WTC11 (cell line): ENCODE data around the gene TNIK.

ENCODE experiments used
- CTCF ChIP-seq: fragments of 200-600 bp; IDR thresholded peaks from 2 replicates; pipeline ENCODE4 v1.8.0; 2022; ENCODE audit warnings: antibody characterized with exemption
- ELF4 ChIP-seq: sonication (generic); formaldehyde crosslinking; IDR thresholded peaks from 2 replicates; pipeline ENCODE4 v1.8.1; 2022; ENCODE audit warnings: low read depth, mild to moderate bottlenecking, moderate library complexity, missing genetic modification reagents
- JUN ChIP-seq: sonication (generic); formaldehyde crosslinking; IDR thresholded peaks from 2 replicates; pipeline ENCODE4 v1.8.0; 2023; ENCODE audit warnings: mild to moderate bottlenecking, missing genetic modification reagents
- MAX ChIP-seq: sonication (generic); formaldehyde crosslinking; IDR thresholded peaks from 2 replicates; pipeline ENCODE4 v1.8.0; 2022; ENCODE audit warnings: mild to moderate bottlenecking, missing genetic modification reagents
- NR1H2 ChIP-seq: sonication (generic); formaldehyde crosslinking; IDR thresholded peaks from 2 replicates; pipeline ENCODE4 v1.9.0; 2021; ENCODE audit warnings: mild to moderate bottlenecking, moderate library complexity, missing genetic modification reagents
- ZMAT4 ChIP-seq: fragments of 250-450 bp; sonication (Bioruptor Pico); IDR thresholded peaks from 2 replicates; pipeline ENCODE4 v1.9.0; 2021; ENCODE audit warnings: mild to moderate bottlenecking

GRCh38 chr3:171374260-171374659, 85.9 kb downstream of the TNIK start:
- TF ChIP-seq CTCF, result no peak
- no peak for TF ChIP-seq ELF4 (CRISPR knock-in tag)
- TF ChIP-seq ZMAT4 (CRISPR knock-in tag), result no peak
- no peak for TF ChIP-seq JUN
- no peak for TF ChIP-seq MAX (CRISPR knock-in tag)
- TF ChIP-seq NR1H2 (CRISPR knock-in tag), result no peak
